GM12872 (cell line): ENCODE measurements around the gene SLC25A21.

ENCODE experiments used
- TF ChIP-seq, protein P1 (sequence below): IDR thresholded peaks from 3 replicates; pipeline ENCODE4 v1.5.1; 2011; ENCODE audit warnings: low read depth, mild to moderate bottlenecking, low read length, moderate library complexity; ENCODE audit not compliant: insufficient read depth

SLC25A21 gene

DNA sequence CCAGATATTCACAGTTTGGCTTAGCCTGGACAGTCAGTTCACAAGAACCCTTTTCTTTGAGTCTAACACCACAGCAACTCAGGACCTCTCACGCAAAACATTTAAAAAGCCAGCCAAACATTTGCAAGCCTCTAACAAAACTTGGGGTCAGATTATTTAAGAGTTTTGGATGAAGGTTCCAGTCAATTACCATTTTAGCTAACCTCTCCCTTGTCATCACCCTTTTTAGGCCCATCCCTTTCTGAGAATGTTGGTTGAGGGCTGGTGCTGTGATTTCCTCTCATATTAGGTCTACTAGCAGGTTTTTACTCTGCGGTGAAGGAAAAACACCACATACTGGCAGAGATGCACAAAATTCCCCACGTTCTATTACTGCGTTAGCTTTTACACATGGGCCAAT is 490.1 kb downstream of the SLC25A21 start:
- TF ChIP-seq, protein P1, sequence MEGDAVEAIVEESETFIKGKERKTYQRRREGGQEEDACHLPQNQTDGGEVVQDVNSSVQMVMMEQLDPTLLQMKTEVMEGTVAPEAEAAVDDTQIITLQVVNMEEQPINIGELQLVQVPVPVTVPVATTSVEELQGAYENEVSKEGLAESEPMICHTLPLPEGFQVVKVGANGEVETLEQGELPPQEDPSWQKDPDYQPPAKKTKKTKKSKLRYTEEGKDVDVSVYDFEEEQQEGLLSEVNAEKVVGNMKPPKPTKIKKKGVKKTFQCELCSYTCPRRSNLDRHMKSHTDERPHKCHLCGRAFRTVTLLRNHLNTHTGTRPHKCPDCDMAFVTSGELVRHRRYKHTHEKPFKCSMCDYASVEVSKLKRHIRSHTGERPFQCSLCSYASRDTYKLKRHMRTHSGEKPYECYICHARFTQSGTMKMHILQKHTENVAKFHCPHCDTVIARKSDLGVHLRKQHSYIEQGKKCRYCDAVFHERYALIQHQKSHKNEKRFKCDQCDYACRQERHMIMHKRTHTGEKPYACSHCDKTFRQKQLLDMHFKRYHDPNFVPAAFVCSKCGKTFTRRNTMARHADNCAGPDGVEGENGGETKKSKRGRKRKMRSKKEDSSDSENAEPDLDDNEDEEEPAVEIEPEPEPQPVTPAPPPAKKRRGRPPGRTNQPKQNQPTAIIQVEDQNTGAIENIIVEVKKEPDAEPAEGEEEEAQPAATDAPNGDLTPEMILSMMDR: no peak

DNA sequence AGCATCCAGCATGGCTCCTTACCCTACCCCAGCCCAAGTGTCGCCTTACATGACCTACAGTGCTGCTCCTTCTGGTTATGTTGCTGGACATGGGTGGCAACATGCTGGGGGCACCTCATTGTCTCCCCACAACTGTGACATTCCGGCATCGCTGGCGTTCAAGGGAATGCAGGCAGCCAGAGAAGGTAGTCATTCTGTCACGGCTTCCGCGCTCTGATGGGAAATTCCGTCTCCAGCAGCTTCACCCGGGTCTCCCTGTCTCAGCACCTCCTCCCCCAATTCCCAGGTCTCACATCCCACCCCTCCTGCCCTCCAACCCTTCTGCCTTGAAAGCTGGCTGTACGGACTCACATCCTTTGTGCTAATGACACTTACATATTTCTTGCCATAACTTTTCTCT is 496.2 kb downstream of the SLC25A21 start:
- TF ChIP-seq, protein P1: no peak

DNA sequence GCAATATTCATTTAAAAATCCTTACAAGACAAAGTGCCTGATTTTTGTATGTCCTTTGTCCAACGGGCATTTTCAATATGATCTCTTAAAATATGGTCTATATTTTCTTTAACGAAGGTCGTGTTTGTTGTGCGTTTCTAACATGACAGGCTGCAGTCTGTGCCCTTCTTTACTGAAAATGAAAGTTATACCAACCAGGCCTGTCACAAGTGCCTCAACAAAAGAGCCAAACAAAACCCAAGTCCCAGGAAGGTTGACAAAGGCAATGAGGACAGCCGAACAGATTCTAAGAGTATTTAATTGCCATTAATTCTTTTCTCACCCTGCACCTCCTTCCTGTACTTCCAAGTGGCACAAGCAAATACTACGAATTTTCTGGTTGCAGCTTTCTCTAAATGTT is 496.8 kb downstream of the SLC25A21 start:
- TF ChIP-seq, protein P1: no peak

DNA sequence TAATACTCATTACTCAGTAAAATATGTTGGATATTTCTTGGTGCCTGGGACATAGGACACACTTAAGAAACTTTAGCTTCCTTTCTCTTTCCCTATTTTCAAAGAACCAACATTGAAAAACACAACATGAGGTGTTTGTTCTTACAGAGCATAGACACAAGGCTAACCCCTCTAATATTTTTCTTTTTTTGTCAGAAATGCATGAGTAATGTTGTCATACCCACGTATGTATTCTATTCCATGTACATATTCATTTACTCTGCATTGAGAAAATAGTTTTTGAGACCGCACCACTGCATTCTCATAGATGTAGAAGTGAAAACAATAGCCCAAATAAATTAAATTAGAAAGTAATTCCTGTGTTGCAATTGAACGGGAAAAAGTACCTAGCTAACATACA is 497.7 kb downstream of the SLC25A21 start:
- TF ChIP-seq, protein P1: no peak

GRCh38 chr14:36672095-36672494 is 500.3 kb downstream of the SLC25A21 start:
- TF ChIP-seq, protein P1: no peak

GRCh38 chr14:36671149-36671548 is 501.3 kb downstream of the SLC25A21 start:
- TF ChIP-seq, protein P1: no peak

DNA sequence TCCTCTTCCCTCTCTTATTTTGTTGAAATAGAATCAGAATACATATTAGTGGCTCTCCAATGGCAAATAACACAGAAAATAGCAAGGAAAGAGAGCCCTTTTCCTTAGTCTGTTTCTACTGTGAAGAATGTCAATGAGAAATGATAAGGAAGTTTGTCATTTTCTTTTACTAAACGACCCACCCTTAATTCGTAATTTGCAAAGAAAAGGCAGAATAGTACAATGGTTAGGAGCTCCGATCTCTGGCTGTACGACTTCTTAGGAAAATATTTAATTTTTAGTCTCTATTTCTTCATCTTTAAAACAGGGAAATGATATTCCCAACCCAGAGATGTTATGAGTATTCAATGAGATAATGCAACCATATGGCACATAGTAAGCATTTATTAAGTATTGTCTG is 504.7 kb downstream of the SLC25A21 start:
- TF ChIP-seq, protein P1: no peak

GRCh38 chr14:36666416-36667206 is 505.8 kb downstream of the SLC25A21 start:
- TF ChIP-seq, protein P1: no peak
